ENCODE data around the gene ZNF880.
"Not testable (repeated sequence)": the region's sequence is repeated elsewhere in the genome, so short reads cannot be mapped to it uniquely, and the experiment has no call there.

Gene ZNF880

GRCh38 chr19:52369559-52370340 is at the start of gene ZNF880:
Gene ZNF880, plus strand, starts transcription at chr19:52369923. Its CDS starts 43 bp downstream, at chr19:52369966.
- peak; percentile 76 for DNase-seq (ENCODE audit: low spot score)

GRCh38 chr19:52322429-52322828 is 47.3 kb upstream of the ZNF880 start:
- DNase-seq (ENCODE audit: low spot score) = no peak

- no peak for DNase-seq (ENCODE audit: low spot score)
Observed at GRCh38 chr19:52331757-52332156, 38.0 kb upstream of the ZNF880 start.

- no peak for DNase-seq (ENCODE audit: low spot score)
Observed at GRCh38 chr19:52335768-52336116, 34.0 kb upstream of the ZNF880 start.

GRCh38 chr19:52336117-52336790 is 33.5 kb upstream of the ZNF880 start, which contains the start of gene ZNF610:
Gene ZNF610, plus strand, starts transcription at chr19:52336243. Its CDS starts 12,930 bp downstream, at chr19:52349173.
- peak; percentile 75 for DNase-seq (ENCODE audit: low spot score)

GRCh38 chr19:52336791-52337381 is 32.8 kb upstream of the ZNF880 start:
- DNase-seq (ENCODE audit: low spot score) = no peak

- DNase-seq (ENCODE audit: low spot score) = not testable (repeated sequence)
Observed at GRCh38 chr19:52339022-52339421, 30.7 kb upstream of the ZNF880 start.

- DNase-seq (ENCODE audit: low spot score) = peak; percentile 15
Observed at GRCh38 chr19:52343548-52343947, 26.2 kb upstream of the ZNF880 start.

GRCh38 chr19:52345162-52345561 is 24.6 kb upstream of the ZNF880 start:
- no peak for DNase-seq (ENCODE audit: low spot score)

GRCh38 chr19:52351512-52351911 is 18.2 kb upstream of the ZNF880 start:
- no peak for DNase-seq (ENCODE audit: low spot score)

GRCh38 chr19:52366414-52366824 is 3.3 kb upstream of the ZNF880 start:
- no peak for DNase-seq (ENCODE audit: low spot score)

GRCh38 chr19:52370341-52370710 is 603 bp downstream of the ZNF880 start:
- DNase-seq (ENCODE audit: low spot score) = no peak

GRCh38 chr19:52391135-52391534 is 21.4 kb downstream of the ZNF880 start:
- no peak for DNase-seq (ENCODE audit: low spot score)

GRCh38 chr19:52397310-52398080 is 27.8 kb downstream of the ZNF880 start, which contains the start of gene ZNF528:
Gene ZNF528, plus strand, starts transcription at chr19:52397849. Its CDS starts 4,165 bp downstream, at chr19:52402014.
- peak; percentile 88 for DNase-seq (ENCODE audit: low spot score)

- DNase-seq (ENCODE audit: low spot score) = no peak
Observed at GRCh38 chr19:52398081-52398441, 28.3 kb downstream of the ZNF880 start.

- DNase-seq (ENCODE audit: low spot score) = no peak
Observed at GRCh38 chr19:52410276-52410675, 40.6 kb downstream of the ZNF880 start.

- no peak for DNase-seq (ENCODE audit: low spot score)
Observed at GRCh38 chr19:52415711-52416110, 46.0 kb downstream of the ZNF880 start.

GRCh38 chr19:52428937-52429336 is 59.2 kb downstream of the ZNF880 start, which contains the start of gene ZNF534:
Gene ZNF534, plus strand, starts transcription at chr19:52429148. Its CDS starts 2,327 bp downstream, at chr19:52431475.
- DNase-seq (ENCODE audit: low spot score) = no peak

Measured in activated CD4-positive, alpha-beta T cell treated with anti-CD3 and anti-CD28 coated beads, Interleukin-2, Interleukin-4, amounts not matched to agents 100 ng/mL and 50 ng/mL, durations not matched to agents 16 hours and 8 hours (primary cell).